Endothelial cell of umbilical vein (primary cell): ENCODE measurements around the gene CTSH. TPM values are rescaled to one million over a fixed set of nuclear protein-coding genes. Genes with fewer than 3 reads are reported as not detected.

Experiments
- BruUV-seq: library from RNA; stranded (reverse); fragments of 400-500 nt; replicated peaks from 2 replicates; lab custom pipeline; 2021; lab: Mats Ljungman, UMichigan
- CTCF ChIA-PET: fragments of 300-600, 350-600 bp; sonication (Branson Sonifier 250); formaldehyde crosslinking; loops from one replicate; lab custom pipeline; 2021; ENCODE audit warnings: antibody characterized with exemption, inconsistent platforms; lab: Charles Lee
- POLR2A ChIA-PET: fragments of 300-600, 350-600 bp; sonication (Branson Sonifier 250); formaldehyde crosslinking; loops from one replicate; lab custom pipeline; 2021; ENCODE audit warnings: antibody characterized with exemption, inconsistent platforms; lab: Charles Lee
- DNase-seq: peaks from one replicate; pipeline ENCODE4 v3.0.0-alpha.2; 2011; ENCODE audit warnings: low read depth, low spot score
- FAIRE-seq: peaks from 2 replicates; lab custom pipeline; 2011; peaks lifted over from hg19 to GRCh38; lab: Jason Lieb, UNC
- H2AFZ ChIP-seq: 2 replicates; pipeline ENCODE4 v1.6.0; 2012; ENCODE audit warnings: low read depth, low read length, control low read depth, inconsistent platforms
- H3K27ac ChIP-seq: 2 replicates; pipeline ENCODE4 v1.5.1; 2011; ENCODE audit warnings: low read depth, mild to moderate bottlenecking, control low read depth, low read length, moderate library complexity; ENCODE audit not compliant: insufficient read depth
- H3K27me3 ChIP-seq, 2 experiments: 2 replicates each; pipeline versions ENCODE4 v1.6.0 to v1.6.1; 2011; ENCODE audit warnings: low read length in 2 of 2, mixed read lengths in 1 of 2; ENCODE audit not compliant: control insufficient read depth in 2 of 2, insufficient read depth in 2 of 2
- H3K36me3 ChIP-seq, 2 experiments: 2 replicates in 1 of 2; 3 replicates in 1 of 2; pipeline ENCODE4 v1.5.1; 2011; ENCODE audit warnings: low read length in 2 of 2, mild to moderate bottlenecking in 1 of 2, moderate library complexity in 1 of 2; ENCODE audit not compliant: control insufficient read depth in 2 of 2, insufficient read depth in 2 of 2; ENCODE audit errors: extremely low read depth in 1 of 2
- H3K4me1 ChIP-seq: 3 replicates; pipeline ENCODE4 v1.5.1; 2011; ENCODE audit warnings: mild to moderate bottlenecking, low read length; ENCODE audit not compliant: control insufficient read depth, insufficient read depth; ENCODE audit errors: extremely low read depth
- H3K4me2 ChIP-seq: 2 replicates; pipeline ENCODE4 v1.6.1; 2011; ENCODE audit warnings: low read length, control low read depth, mixed read lengths; ENCODE audit not compliant: insufficient read depth
- H3K4me3 ChIP-seq, 3 experiments: fragments of 200-600 bp in 1 of 3; sonication (generic), shearing (Covaris generic) in 1 of 3; replicated peaks in 1 of 3; 2 replicates each; pipeline ENCODE4 v1.5.1; 2011 to 2016; ENCODE audit warnings: control low read depth in 3 of 3, low read length in 3 of 3, mild to moderate bottlenecking in 2 of 3, inconsistent platforms in 1 of 3, low read depth in 1 of 3, moderate library complexity in 1 of 3; ENCODE audit not compliant: insufficient read depth in 1 of 3
- H3K79me2 ChIP-seq: 2 replicates; pipeline ENCODE4 v1.6.0; 2012; ENCODE audit warnings: low read length, inconsistent platforms; ENCODE audit not compliant: control insufficient read depth, insufficient read depth
- H3K9ac ChIP-seq: replicated peaks from 2 replicates; pipeline ENCODE3; 2011; ENCODE audit warnings: low read length, control low read depth; ENCODE audit not compliant: insufficient read depth; ENCODE audit errors: extremely low read depth
- H3K9me1 ChIP-seq: replicated peaks from 3 replicates; pipeline ENCODE4 v1.6.0; 2011; ENCODE audit warnings: mild to moderate bottlenecking, low read length; ENCODE audit not compliant: control insufficient read depth, insufficient read depth; ENCODE audit errors: extremely low read depth
- H3K9me3 ChIP-seq: replicated peaks from 2 replicates; pipeline ENCODE4 v1.5.1; 2012; ENCODE audit warnings: low read length, inconsistent platforms; ENCODE audit not compliant: control insufficient read depth, insufficient read depth
- H4K20me1 ChIP-seq: replicated peaks from 2 replicates; pipeline ENCODE3; 2011; ENCODE audit warnings: mild to moderate bottlenecking, low read length; ENCODE audit not compliant: control insufficient read depth, insufficient read depth; ENCODE audit errors: extremely low read depth
- EZH2 ChIP-seq: IDR thresholded peaks from 2 replicates; pipeline ENCODE4 v1.6.1; 2012; ENCODE audit warnings: borderline replicate concordance, low read depth, mild to moderate bottlenecking, moderate library complexity, low read length, inconsistent platforms; ENCODE audit not compliant: severe bottlenecking
- GATA2 ChIP-seq: IDR thresholded peaks from 2 replicates; pipeline ENCODE4 v1.7.0; 2011; ENCODE audit warnings: low read depth, mild to moderate bottlenecking, moderate library complexity, mixed read lengths, low read length; ENCODE audit not compliant: insufficient read length, insufficient read depth
- JUN ChIP-seq: IDR thresholded peaks from 2 replicates; pipeline ENCODE4 v1.6.1; 2011; ENCODE audit warnings: borderline replicate concordance, low read depth; ENCODE audit not compliant: insufficient read length, insufficient read depth
- MYC ChIP-seq: IDR thresholded peaks from one replicate; pipeline ENCODE4 v1.6.1; 2011; ENCODE audit warnings: mild to moderate bottlenecking, low read depth, low read length
- POLR2AphosphoS5 ChIP-seq: IDR thresholded peaks from 2 replicates; pipeline ENCODE4 v1.6.1; 2012; ENCODE audit warnings: low read depth, mild to moderate bottlenecking, control low read depth, low read length, moderate library complexity; ENCODE audit not compliant: insufficient read depth
- dilution Hi-C: fragments of 300-500 bp; cut with MboI; formaldehyde crosslinking; loops from one replicate; pipeline ENCODE4 v1.15.0; 2019; ENCODE audit warnings: low sequenced_read_pairs; ENCODE audit not compliant: extremely low pct_ligation_motif_present
- intact Hi-C: fragments of 100-400 bp; cut with micrococcal nuclease; formaldehyde crosslinking; loops from one replicate; pipeline ENCODE4 v1.10.0; 2022
- polyA plus RNA-seq, 4 experiments: library from polyadenylated mRNA; depleted of rRNA in 3 of 4; stranded (reverse) in 3 of 4; unstranded in 1 of 4; fragments of >200 nt; gene quantifications; 2 replicates each; pipeline versions ENCODE4 v1.2.1 to v1.2.3, GENCODE V29; 2011 to 2012; ENCODE audit warnings: missing spikeins in 1 of 4
- total RNA-seq: library from RNA; stranded (reverse); gene quantifications from 2 replicates; pipeline ENCODE4 v1.2.3, GENCODE V29; 2021
- TF ChIP-seq, protein P1 (sequence below), 2 donors: IDR thresholded peaks; 1 replicate in 1 of 2; 2 replicates in 1 of 2; pipeline ENCODE4 v1.5.1; 2011; ENCODE audit warnings: low read length in 2 of 2, mild to moderate bottlenecking in 2 of 2, moderate library complexity in 2 of 2, control low read depth in 1 of 2, inconsistent platforms in 1 of 2, low read depth in 1 of 2; ENCODE audit not compliant: insufficient read depth in 1 of 2; ENCODE audit errors: extremely low read depth in 1 of 2
- TF ChIP-seq, protein P2 (sequence below): IDR thresholded peaks from 2 replicates; pipeline ENCODE4 v1.6.1; 2011; ENCODE audit not compliant: insufficient read depth, insufficient read length

Gene CTSH
- total and polyA plus RNA-seq, 2 donors (not counting 3 experiments of a cell fraction or from before 2014, with no cell fraction given): 7.0 to 7.4 TPM

DNA sequence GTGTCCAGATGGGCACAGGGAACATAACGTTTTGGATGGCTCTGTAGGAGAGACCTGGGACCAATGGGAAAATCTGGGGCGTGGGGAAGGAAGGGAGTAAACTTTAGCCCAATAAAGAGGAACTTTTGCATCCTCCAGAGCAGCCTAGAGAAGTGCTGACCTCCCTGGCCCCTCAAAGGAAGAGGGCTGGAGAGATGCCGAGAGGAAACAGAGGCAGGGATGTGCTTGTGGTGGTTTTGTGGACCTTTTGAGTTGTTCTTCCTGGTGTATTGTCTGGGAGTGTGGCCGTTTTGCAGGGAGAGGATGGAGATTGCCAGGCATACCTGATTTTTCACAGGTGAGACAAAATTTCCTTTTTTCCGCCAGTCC, 10.2 kb downstream of the CTSH start:
- intact Hi-C loops: no loop called here
- H4K20me1 ChIP-seq: no peaks in the 10 kb centered on the region
- H3K36me3 ChIP-seq: no peaks in the 10 kb centered on the region
- dilution Hi-C loops: no loop called here
- H3K4me3 ChIP-seq: no peak overlapping the region
- no TSS peak for BruUV-seq
- FAIRE-seq (no peak), DNase-seq (no peak)
- H2AFZ ChIP-seq: no peak overlapping the region
- no peaks in the 10 kb centered on the region for H3K27me3 ChIP-seq
- ChIA-PET POLR2A (no interaction called here), CTCF (interaction anchor here (1.1 to 1.6 kb wide), 3 partner anchors 12 to 250 kb away, joined by 3 to 4 read pairs (median 4); no protein-coding TSS in a partner anchor)
- no peak overlapping the region for H3K4me2 ChIP-seq
- H3K9me1 ChIP-seq: no peaks in the 10 kb centered on the region
- H3K4me1 ChIP-seq: peaks cover 6% of the 10 kb centered on the region
- no peaks in the 10 kb centered on the region for H3K79me2 ChIP-seq
- H3K27ac ChIP-seq: no peak overlapping the region
- no peaks in the 10 kb centered on the region for H3K9me3 ChIP-seq
- TF ChIP-seq GATA2 (no peak), JUN (no peak), EZH2 (no peak), MYC (no peak), POLR2AphosphoS5 (no peak)
- TF ChIP-seq, protein P1, sequence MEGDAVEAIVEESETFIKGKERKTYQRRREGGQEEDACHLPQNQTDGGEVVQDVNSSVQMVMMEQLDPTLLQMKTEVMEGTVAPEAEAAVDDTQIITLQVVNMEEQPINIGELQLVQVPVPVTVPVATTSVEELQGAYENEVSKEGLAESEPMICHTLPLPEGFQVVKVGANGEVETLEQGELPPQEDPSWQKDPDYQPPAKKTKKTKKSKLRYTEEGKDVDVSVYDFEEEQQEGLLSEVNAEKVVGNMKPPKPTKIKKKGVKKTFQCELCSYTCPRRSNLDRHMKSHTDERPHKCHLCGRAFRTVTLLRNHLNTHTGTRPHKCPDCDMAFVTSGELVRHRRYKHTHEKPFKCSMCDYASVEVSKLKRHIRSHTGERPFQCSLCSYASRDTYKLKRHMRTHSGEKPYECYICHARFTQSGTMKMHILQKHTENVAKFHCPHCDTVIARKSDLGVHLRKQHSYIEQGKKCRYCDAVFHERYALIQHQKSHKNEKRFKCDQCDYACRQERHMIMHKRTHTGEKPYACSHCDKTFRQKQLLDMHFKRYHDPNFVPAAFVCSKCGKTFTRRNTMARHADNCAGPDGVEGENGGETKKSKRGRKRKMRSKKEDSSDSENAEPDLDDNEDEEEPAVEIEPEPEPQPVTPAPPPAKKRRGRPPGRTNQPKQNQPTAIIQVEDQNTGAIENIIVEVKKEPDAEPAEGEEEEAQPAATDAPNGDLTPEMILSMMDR (IDR thresholded peaks at IDR 0.05; ENCODE audit: extremely low read depth in 1 of 2, insufficient read depth in 1 of 2, low read depth in 1 of 2, low read length in 2 of 2): no peak
- TF ChIP-seq, protein P2, sequence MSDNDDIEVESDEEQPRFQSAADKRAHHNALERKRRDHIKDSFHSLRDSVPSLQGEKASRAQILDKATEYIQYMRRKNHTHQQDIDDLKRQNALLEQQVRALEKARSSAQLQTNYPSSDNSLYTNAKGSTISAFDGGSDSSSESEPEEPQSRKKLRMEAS: no peak
- H3K9ac ChIP-seq: no peak overlapping the region
